ENCODE data around the gene DECR2. TPM values are rescaled to one million over a fixed set of nuclear protein-coding genes. Genes with fewer than 3 reads are reported as not detected.

Gene DECR2
- total and polyA plus RNA-seq, 2 of the 4 experiments (the other 2 are of a cell fraction), result 3.9 to 26.7 TPM

GRCh38 chr16:366476-366875, 35.2 kb upstream of the DECR2 start:
- H4K8ac ChIP-seq (ENCODE audit: low read depth in 2 of 2, low read length in 2 of 2), result no peak overlapping the region
- no peak overlapping the region for H3K4me3 ChIP-seq (ENCODE audit: insufficient read depth, low read depth, low read length)
- no peak overlapping the region for H3K23ac ChIP-seq (ENCODE audit: low read depth, low read length)
- no TSS peak for BruUV-seq (replicated peaks)
- no peak for TF ChIP-seq FOS (IDR thresholded peaks at IDR 0.05; ENCODE audit: low read depth, low read length)
- TF ChIP-seq POLR2A (IDR thresholded peaks at IDR 0.05; ENCODE audit: low read depth, low read length), result no peak
- no peak for TF ChIP-seq MXI1 (IDR thresholded peaks at IDR 0.05; ENCODE audit: borderline replicate concordance, low read depth, low read length)
- no peak for TF ChIP-seq RAD21 (IDR thresholded peaks at IDR 0.05; ENCODE audit: low read length)
- no peak for TF ChIP-seq RFX5 (IDR thresholded peaks at IDR 0.05; ENCODE audit: low read depth, low read length)
- H3K36me3 ChIP-seq (ENCODE audit: control insufficient read depth, insufficient read depth, low read length), result peaks cover 32% of the 10 kb centered on the region
- dilution Hi-C loops (cut with HindIII; ENCODE audit: low sequenced_read_pairs, unreplicated experiment), result no loop called here
- H3K4me1 ChIP-seq (ENCODE audit: control insufficient read depth, insufficient read depth, low read length), result peaks cover 7% of the 10 kb centered on the region; the same call in 1 of the 2 replicates
- no peak overlapping the region for H3K27ac ChIP-seq (ENCODE audit: insufficient read depth, low read length)
- H3K4me2 ChIP-seq (ENCODE audit: low read depth, low read length), result no peak overlapping the region
- no peaks in the 10 kb centered on the region for H3K9me1 ChIP-seq (ENCODE audit: insufficient read depth, low read length)
- no peak overlapping the region for H4K91ac ChIP-seq (ENCODE audit: insufficient read depth, low read depth, low read length)
- no peak overlapping the region for H3K9ac ChIP-seq (ENCODE audit: low read depth, low read length)
- no peak overlapping the region for H2BK15ac ChIP-seq (ENCODE audit: low read depth, low read length)
- no peak for DNase-seq
- intact Hi-C loops (cut with micrococcal nuclease), result no loop called here
- no peak overlapping the region for H2BK120ac ChIP-seq (ENCODE audit: low read depth, low read length)
- H2AK5ac ChIP-seq (ENCODE audit: low read depth, low read length), result no peak overlapping the region
- no peak overlapping the region for H4K5ac ChIP-seq (ENCODE audit: low read depth, low read length)
- no peak overlapping the region for H2AFZ ChIP-seq (replicated peaks; ENCODE audit: low read length, poor library complexity)
- ChIA-PET POLR2A (ENCODE audit: unreplicated experiment) (no interaction called here), CTCF (no interaction called here)
- no peaks in the 10 kb centered on the region for H4K20me1 ChIP-seq (ENCODE audit: insufficient read depth, low read length)
- H3K56ac ChIP-seq (ENCODE audit: extremely low read depth, insufficient read depth, low read length), result no peak overlapping the region
- no peak overlapping the region for H3K14ac ChIP-seq (replicated peaks; ENCODE audit: low read depth, low read length)
- no peak for ATAC-seq (ENCODE audit: low read depth)
- no peaks in the 10 kb centered on the region for H3K9me3 ChIP-seq (ENCODE audit: control insufficient read depth, insufficient read depth, low read length)
- no peak overlapping the region for H3K4ac ChIP-seq (ENCODE audit: low read depth, low read length)
- H3K18ac ChIP-seq (ENCODE audit: low read depth, low read length), result no peak overlapping the region
- no peak overlapping the region for H2BK20ac ChIP-seq (ENCODE audit: low read depth, low read length)
- peaks cover 4 to 11% of the 10 kb centered on the region in 2 experiments; a peak in 2 of 4 replicates for H3K79me1 ChIP-seq (ENCODE audit: low read depth in 1 of 2, low read length in 2 of 2)
- H2AK9ac ChIP-seq (replicated peaks; ENCODE audit: low read depth, low read length, poor library complexity), result no peak overlapping the region
- in situ Hi-C loops (cut with MboI; ENCODE audit: low sequenced_read_pairs), result no loop called here
- no peak overlapping the region for H2BK5ac ChIP-seq (ENCODE audit: low read depth, low read length, poor library complexity, severe bottlenecking)
- no peaks in the 10 kb centered on the region for H3K27me3 ChIP-seq (ENCODE audit: control insufficient read depth, insufficient read depth, low read length)
- WGBS, 2 experiments (ENCODE audit: extremely low coverage in 2 of 2, insufficient read length in 1 of 2), result no CpG with 5 or more reads among the region's 10 CpGs

Measured in IMR-90 (cell line).